ENCODE results near the gene SETD7.
"Not testable (repeated sequence)": the region's sequence is repeated elsewhere in the genome, so short reads cannot be mapped to it uniquely, and the experiment has no call there.

DNA sequence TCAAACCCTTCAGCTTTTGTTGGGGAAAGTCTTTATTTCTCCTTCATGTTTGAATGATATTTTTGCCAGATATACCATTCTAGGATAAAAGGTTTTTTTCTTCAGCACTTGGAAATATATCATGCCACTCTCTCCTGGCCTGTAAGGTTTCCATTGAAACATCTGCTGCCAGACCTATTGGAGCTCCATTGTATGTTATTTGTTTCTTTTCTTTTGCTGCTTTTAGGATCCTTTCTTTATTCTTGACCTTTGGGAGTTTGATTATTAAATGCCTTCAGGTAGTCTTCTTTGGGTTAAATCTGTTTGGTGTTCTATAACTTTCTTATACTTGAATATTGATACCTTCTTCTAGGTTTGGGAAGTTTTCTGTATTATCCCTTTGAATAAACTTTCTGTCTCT, 87.3 kb downstream of the SETD7 start:
- not testable (repeated sequence) for TF ChIP-seq CTCF (conservative IDR thresholded peaks at IDR 0.05; ENCODE audit: low read depth, low read length); POLR2A (IDR thresholded peaks at IDR 0.05; ENCODE audit: low read depth, low read length); MAFK (IDR thresholded peaks at IDR 0.05; ENCODE audit: low read depth, low read length); FOS (IDR thresholded peaks at IDR 0.05; ENCODE audit: low read depth, low read length); MXI1 (IDR thresholded peaks at IDR 0.05; ENCODE audit: borderline replicate concordance, low read depth, low read length); USF2 (IDR thresholded peaks at IDR 0.05; ENCODE audit: low read depth, low read length)
